ENCODE data around the gene ZSCAN32.
A peak's percentile ranks its signal among the peaks of the same experiment; 100 is the strongest.

Gene ZSCAN32

GRCh38 chr16:3400779-3401688, at the start of gene ZSCAN32, which contains the start of gene ZNF174:
Gene ZSCAN32, minus strand, starts transcription at chr16:3401004. Its CDS starts 3,447 bp downstream, at chr16:3397557.
Gene ZNF174, plus strand, starts transcription at chr16:3401215. Its CDS starts 790 bp downstream, at chr16:3402005.
- peak; percentile 96 for DNase-seq (ENCODE audit: low read depth)

- DNase-seq (ENCODE audit: low read depth) = no peak
Observed at GRCh38 chr16:3444032-3444388, 43.2 kb upstream of the ZSCAN32 start.

DNA sequence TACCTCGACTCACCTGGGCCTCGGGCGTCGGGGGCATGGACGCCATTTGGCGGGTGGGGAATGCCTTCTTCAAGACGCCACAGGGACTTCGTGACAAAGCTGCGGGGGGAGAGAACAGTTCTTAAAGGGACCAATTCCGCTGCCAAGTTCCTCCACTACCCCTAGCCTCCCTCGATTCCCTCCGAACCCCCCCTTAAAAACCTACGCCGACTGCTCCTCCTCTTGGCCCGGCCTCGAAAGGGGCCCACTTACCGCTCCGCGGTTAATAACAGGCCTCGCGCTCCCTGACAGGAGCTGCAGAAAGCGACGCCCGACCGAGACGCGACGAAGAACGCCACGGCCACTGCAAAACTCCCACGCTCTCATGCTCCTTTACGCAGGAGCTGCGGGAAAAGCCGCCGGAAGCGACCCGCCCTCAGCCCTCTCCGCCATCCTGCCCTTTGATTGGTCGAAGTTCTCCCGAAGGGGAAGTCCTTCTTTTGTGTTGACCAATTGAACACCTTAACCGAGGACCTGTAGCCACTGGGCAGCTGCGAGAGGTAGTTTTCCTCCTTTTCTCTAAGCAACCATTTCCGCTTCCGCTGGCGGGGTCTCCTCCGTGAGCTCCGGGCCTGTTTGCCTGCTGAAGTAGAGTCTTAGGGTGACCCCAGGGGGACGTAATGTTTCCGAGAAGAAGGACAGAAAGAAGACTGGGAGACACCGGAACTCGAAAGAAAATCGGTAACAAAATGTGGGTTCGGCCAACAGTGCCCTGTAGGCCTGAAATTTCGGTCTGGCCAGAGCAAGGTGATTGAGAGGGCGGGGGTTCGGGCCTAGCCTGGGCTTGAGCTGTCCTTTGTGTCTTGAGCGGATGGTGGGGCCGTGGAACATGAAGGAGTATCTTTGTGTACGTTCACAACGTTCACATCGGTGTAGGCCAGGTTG, 42.6 kb upstream of the ZSCAN32 start, which contains the start of the genes NAA60 and ZNF597:
NAA60 (plus strand) TSS at position 573 of the 924 bp plus-strand sequence. CDS start 32,548 bp downstream, outside the sequence.
ZNF597 (minus strand) TSS at position 397 of the 924 bp plus-strand sequence; CDS start at position 46, 351 bp downstream.
- peak; percentile 58 for DNase-seq (ENCODE audit: low read depth)

- no peak for DNase-seq (ENCODE audit: low read depth)
Observed at GRCh38 chr16:3439637-3440036, 38.8 kb upstream of the ZSCAN32 start.

DNA sequence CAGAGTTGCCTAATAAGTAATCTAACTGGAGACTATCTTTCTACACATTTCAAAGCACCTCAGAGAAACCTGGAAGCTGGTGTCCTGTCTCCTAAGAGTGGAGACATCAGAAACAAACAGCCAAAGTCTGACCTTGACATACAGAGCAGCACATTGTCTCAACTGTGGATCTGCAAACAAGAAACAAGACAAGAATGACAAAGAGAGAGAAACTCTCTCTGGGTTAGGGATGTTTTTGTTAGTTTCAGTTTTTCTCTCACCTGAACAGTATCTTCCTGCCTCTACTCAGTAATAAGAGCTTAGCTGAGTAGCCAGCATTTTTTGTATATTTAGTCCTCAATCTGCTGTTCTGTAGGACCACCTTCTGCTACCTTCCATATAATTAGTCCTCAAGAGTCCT, 33.6 kb upstream of the ZSCAN32 start:
- DNase-seq (ENCODE audit: low read depth) = no peak

GRCh38 chr16:3431779-3432219, 31.0 kb upstream of the ZSCAN32 start:
- peak; percentile 17 for DNase-seq (ENCODE audit: low read depth)

DNA sequence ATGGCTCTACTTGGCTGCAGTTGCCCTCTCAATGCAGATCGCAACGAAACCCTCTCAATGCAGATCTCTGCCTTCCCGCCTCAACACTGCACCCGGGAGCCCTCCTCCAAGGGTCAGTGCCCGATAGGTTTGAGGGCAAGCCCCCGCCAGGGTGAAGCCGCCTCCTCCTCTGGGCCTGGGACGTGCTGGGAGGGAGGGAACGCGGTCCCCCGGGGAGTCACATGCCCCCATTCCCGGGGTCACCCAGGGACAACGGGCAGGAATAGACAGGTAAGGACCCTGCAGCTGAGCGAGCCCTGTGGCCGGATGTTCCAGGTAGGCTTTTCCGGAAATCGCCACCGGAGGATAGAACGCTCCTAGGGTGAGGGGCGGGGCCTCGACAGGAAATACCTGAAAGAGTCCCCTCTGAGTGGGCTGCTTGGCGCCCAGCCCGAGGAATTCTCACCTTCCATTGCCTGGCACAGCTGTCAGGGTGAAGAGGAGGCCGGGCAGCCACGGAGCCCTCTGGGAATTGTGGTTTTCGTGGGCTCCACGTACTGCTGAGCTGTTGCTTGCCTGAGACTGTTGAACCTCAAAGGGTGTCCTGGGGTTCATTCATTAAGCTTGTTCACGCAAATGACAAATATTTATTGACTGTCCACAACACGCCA, 13.1 kb upstream of the ZSCAN32 start:
- no peak for DNase-seq (ENCODE audit: low read depth)

GRCh38 chr16:3408561-3409197, 7.9 kb upstream of the ZSCAN32 start:
- no peak for DNase-seq (ENCODE audit: low read depth)

DNA sequence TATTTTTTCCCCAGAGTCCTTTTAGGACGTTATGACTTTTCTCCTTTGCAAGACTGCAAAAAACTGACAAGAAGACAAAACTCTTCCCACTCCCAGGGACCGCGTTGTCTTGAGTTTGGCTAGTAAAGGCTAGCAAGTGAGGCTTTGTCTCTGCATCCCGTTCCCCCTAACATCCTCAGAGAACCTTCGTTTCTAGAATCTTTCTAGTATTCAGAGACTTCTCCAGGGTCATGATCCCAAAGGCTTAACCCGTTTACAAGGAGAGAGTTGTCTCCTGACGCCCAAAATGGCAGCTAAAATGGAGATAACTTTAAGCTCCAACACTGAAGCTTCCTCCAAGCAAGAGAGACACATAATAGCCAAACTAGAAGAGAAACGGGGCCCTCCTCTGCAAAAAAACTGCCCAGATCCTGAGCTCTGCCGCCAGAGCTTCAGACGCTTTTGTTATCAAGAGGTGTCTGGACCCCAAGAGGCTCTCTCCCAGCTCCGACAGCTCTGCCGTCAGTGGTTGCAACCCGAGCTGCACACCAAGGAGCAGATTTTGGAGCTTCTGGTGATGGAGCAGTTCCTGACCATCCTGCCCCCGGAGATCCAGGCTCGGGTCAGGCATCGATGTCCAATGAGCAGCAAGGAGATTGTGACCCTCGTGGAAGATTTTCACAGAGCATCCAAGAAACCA, 1.1 kb upstream of the ZSCAN32 start:
- no peak for DNase-seq (ENCODE audit: low read depth)

- DNase-seq (ENCODE audit: low read depth) = no peak
Observed at GRCh38 chr16:3400446-3400778, 392 bp downstream of the ZSCAN32 start.

DNA sequence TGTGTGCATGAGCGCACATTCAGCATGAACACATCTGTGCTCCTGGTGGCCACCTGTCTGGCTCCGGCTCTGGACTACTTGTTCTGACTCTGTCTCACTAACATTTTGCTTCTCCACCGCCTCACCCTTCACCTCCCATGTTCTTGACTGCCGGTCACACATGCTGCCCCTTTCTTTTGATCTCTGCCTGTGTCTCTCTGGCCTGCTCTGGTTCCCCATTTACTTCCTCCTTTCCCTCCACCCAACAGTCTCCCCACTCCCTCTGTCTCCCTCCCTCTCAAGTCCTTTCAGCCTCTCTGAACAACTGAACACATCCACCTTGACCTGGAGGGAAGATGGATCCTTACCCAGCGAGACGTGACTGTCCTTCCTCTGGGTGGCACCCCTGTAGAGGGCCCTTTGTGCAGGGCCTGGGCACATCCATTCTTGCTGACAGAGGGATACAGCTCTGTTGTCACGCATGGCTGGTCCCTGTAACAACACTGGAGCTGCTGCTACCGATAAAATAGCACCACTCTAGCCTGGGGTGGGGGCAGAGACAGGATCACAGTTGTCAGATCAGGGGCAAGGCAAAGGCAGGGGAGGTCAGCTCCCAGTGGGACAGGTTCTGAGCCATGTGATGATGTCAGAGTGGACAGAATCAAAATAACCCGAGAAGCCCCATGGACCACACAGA, 11.0 kb downstream of the ZSCAN32 start:
- DNase-seq (ENCODE audit: low read depth) = no peak

GRCh38 chr16:3388325-3388724, 12.5 kb downstream of the ZSCAN32 start:
- no peak for DNase-seq (ENCODE audit: low read depth)

GRCh38 chr16:3383045-3383448, 17.8 kb downstream of the ZSCAN32 start:
- no peak for DNase-seq (ENCODE audit: low read depth)

GRCh38 chr16:3377917-3378316, 22.9 kb downstream of the ZSCAN32 start:
- DNase-seq (ENCODE audit: low read depth) = no peak

- DNase-seq (ENCODE audit: low read depth) = no peak
Observed at GRCh38 chr16:3375680-3376079, 25.1 kb downstream of the ZSCAN32 start.

- DNase-seq (ENCODE audit: low read depth) = no peak
Observed at GRCh38 chr16:3369073-3369472, 31.7 kb downstream of the ZSCAN32 start.

- peak; percentile 72 for DNase-seq (ENCODE audit: low read depth)
Observed at GRCh38 chr16:3364774-3365427, 35.9 kb downstream of the ZSCAN32 start.

GRCh38 chr16:3363793-3364192, 37.0 kb downstream of the ZSCAN32 start:
- no peak for DNase-seq (ENCODE audit: low read depth)

- no peak for DNase-seq (ENCODE audit: low read depth)
Observed at GRCh38 chr16:3362931-3363330, 37.9 kb downstream of the ZSCAN32 start.

DNA sequence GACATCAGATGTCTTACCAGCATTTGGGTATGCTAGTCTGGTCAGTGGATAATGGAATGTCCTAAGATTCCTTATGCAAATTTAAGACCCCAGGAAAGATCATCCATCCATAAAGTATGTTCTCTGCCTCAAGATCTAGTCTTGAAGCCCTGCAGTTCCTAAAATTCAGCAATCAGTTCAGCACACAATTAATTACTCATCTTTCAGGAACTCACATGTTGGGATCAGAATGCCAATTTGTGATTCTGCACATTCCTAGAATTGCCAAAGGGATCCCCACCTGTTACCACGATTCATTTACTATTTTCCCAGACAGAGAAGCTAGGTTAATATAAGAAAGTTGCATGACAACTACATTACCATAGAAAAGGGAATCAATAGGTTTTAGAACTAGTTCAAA, 41.9 kb downstream of the ZSCAN32 start:
- no peak for DNase-seq (ENCODE audit: low read depth)
